ENCODE measurements around the gene MYBPC2.

DNA sequence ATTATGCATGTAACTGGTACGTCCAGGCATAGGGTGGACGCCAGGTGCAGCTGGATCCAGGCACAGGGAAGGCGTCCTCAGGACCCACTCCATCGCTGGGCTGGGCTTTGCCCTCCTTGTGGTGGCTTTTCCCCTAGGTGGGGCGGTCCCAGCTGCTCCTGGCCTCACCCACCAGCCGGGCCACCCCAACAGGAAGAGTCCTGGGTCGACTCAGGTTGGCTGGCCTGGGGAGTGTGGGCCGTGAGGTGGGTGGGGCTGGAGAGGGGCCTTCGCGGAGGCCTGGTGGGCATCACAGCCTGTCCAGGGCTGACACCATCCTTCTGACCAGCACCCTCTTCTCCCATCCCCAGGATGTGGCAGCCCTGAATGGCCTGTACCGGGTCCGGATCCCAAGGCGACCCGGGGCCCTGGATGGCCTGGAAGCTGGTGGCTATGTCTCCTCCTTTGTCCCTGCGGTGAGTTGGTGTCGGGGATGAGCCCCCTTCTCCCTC lies 47.1 kb downstream of the MYBPC2 start:
- TF ChIP-seq, protein P1, sequence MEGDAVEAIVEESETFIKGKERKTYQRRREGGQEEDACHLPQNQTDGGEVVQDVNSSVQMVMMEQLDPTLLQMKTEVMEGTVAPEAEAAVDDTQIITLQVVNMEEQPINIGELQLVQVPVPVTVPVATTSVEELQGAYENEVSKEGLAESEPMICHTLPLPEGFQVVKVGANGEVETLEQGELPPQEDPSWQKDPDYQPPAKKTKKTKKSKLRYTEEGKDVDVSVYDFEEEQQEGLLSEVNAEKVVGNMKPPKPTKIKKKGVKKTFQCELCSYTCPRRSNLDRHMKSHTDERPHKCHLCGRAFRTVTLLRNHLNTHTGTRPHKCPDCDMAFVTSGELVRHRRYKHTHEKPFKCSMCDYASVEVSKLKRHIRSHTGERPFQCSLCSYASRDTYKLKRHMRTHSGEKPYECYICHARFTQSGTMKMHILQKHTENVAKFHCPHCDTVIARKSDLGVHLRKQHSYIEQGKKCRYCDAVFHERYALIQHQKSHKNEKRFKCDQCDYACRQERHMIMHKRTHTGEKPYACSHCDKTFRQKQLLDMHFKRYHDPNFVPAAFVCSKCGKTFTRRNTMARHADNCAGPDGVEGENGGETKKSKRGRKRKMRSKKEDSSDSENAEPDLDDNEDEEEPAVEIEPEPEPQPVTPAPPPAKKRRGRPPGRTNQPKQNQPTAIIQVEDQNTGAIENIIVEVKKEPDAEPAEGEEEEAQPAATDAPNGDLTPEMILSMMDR (IDR thresholded peaks at IDR 0.05; ENCODE audit: extremely low read depth in 1 of 2, insufficient read depth in 1 of 2, low read depth in 1 of 2, low read length in 2 of 2): no peak
- TF ChIP-seq EZH2 (IDR thresholded peaks at IDR 0.05; ENCODE audit: borderline replicate concordance, low read depth, low read length, severe bottlenecking): no peak
- TF ChIP-seq POLR2A (IDR thresholded peaks at IDR 0.05; ENCODE audit: low read depth, low read length): no peak
- TF ChIP-seq POLR2AphosphoS5 (IDR thresholded peaks at IDR 0.05; ENCODE audit: insufficient read depth, low read depth, low read length): no peak
- TF ChIP-seq, protein P2, sequence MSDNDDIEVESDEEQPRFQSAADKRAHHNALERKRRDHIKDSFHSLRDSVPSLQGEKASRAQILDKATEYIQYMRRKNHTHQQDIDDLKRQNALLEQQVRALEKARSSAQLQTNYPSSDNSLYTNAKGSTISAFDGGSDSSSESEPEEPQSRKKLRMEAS (IDR thresholded peaks at IDR 0.05; ENCODE audit: insufficient read depth, insufficient read length): no peak
